ENCODE measurements around the gene PDE6H. TPM values are rescaled to one million over a fixed set of nuclear protein-coding genes. Genes with fewer than 3 reads are reported as not detected.

Gene PDE6H
- total RNA-seq, 1 experiment from 2014 or later: not detected

DNA sequence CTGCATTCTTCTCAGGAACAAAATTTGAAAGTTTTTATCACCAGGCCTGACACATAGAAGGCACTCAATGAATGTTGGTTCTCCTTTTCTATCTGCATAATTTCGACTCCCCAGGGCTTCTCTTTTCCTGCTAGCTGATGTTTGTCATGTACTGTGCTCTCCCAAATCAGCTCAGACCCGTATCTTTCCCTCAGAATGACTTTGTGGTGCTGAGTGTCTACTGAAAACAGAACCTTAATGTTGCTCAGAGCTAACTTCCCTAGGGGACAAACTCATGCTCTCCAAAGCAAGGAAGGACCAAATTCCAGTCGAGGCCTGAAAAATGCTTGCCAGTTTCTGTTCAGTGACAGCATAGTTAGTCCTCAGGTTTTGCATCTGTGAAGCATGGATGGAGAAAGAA lies 13.4 kb upstream of the PDE6H start:
- Histone ChIP-seq H3K4me2 (ENCODE audit: low read depth, low read length, poor library complexity, severe bottlenecking) (peak overlapping the region; percentile 84), H3K79me2 (ENCODE audit: low read length) (peaks cover 67% of the 10 kb centered on the region), H3K9me3 (ENCODE audit: low read length) (no peaks in the 10 kb centered on the region), H3K4me3 (ENCODE audit: low read length) (peak overlapping the region; percentile 87), H3K36me3 (ENCODE audit: insufficient read depth, low read length) (peaks cover 15% of the 10 kb centered on the region), H3K4me1 (ENCODE audit: low read length) (peaks cover 85% of the 10 kb centered on the region), H3K9ac (ENCODE audit: low read length) (peak overlapping the region; percentile 88), H2AFZ (ENCODE audit: low read length) (no peak overlapping the region), H3K27me3 (ENCODE audit: low read length) (no peaks in the 10 kb centered on the region), H3K27ac (ENCODE audit: low read length) (peak overlapping the region; percentile 96), H3K9me2 (replicated peaks; ENCODE audit: insufficient read depth, low read length) (no peaks in the 10 kb centered on the region), H4K20me1 (ENCODE audit: insufficient read depth, low read depth, low read length) (peaks cover 2% of the 10 kb centered on the region; the same call in 1 of the 2 replicates)
- peak; percentile 69 for DNase-seq

DNA sequence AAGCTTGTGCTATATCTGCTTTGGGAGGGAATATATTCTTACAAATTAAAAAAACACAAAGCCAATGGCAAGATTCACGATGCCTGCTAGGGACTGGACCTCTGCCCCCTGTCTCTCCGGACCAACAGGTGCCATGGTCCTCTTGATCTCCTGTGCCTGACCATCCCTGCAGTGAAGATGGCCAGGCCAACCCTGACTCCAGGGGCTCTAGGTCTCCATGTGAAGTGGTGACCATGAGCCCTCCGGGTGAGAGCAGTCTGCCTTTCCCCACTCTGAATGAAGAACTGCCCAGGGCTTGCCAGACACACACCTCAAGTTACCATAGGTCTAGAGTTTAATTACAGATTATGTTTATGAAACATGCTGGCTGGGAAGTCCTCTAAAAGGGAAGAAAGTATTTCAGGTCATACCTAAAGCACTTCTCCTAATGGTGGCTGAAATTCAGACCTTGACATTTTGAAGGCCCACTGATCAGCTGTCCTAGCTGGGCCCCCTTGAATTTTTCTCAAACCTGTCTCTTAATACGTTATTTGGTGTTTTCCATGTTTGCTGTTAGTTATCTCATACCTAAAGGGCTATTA lies 12.8 kb upstream of the PDE6H start:
- no peaks in the 10 kb centered on the region for H3K9me3 ChIP-seq (ENCODE audit: low read length)
- peak overlapping the region; percentile 87 for H3K4me3 ChIP-seq (ENCODE audit: low read length)
- peak overlapping the region; percentile 84 for H3K4me2 ChIP-seq (ENCODE audit: low read depth, low read length, poor library complexity, severe bottlenecking)
- no peaks in the 10 kb centered on the region for H3K27me3 ChIP-seq (ENCODE audit: low read length)
- no peaks in the 10 kb centered on the region for H3K9me2 ChIP-seq (replicated peaks; ENCODE audit: insufficient read depth, low read length)
- peaks cover 79% of the 10 kb centered on the region for H3K4me1 ChIP-seq (ENCODE audit: low read length)
- peaks cover 13% of the 10 kb centered on the region for H3K36me3 ChIP-seq (ENCODE audit: insufficient read depth, low read length)
- H3K79me2 ChIP-seq (ENCODE audit: low read length): peaks cover 62% of the 10 kb centered on the region
- no peaks in the 10 kb centered on the region for H4K20me1 ChIP-seq (ENCODE audit: insufficient read depth, low read depth, low read length)
- DNase-seq: peak; percentile 56
- H3K9ac ChIP-seq (ENCODE audit: low read length): peak overlapping the region; percentile 88
- no peak overlapping the region for H2AFZ ChIP-seq (ENCODE audit: low read length)
- peak overlapping the region; percentile 96 for H3K27ac ChIP-seq (ENCODE audit: low read length)

GRCh38 chr12:14960548-14961465 lies 12.0 kb upstream of the PDE6H start:
- Histone ChIP-seq H3K79me2 (ENCODE audit: low read length) (peaks cover 54% of the 10 kb centered on the region), H3K9ac (ENCODE audit: low read length) (peak overlapping the region; percentile 88)

GRCh38 chr12:14961466-14962152 lies 11.2 kb upstream of the PDE6H start, which contains the start of gene ARHGDIB:
TSS of gene ARHGDIB (minus strand) at chr12:14961601. CDS start at chr12:14950712, 10,889 bp downstream.
- Histone ChIP-seq H3K36me3 (ENCODE audit: insufficient read depth, low read length) (peaks cover 10% of the 10 kb centered on the region), H3K9me2 (replicated peaks; ENCODE audit: insufficient read depth, low read length) (no peaks in the 10 kb centered on the region), H3K79me2 (ENCODE audit: low read length) (peaks cover 46% of the 10 kb centered on the region), H3K4me1 (ENCODE audit: low read length) (peaks cover 63% of the 10 kb centered on the region), H3K27ac (ENCODE audit: low read length) (peak within 1 kb of the TSS; percentile 96), H3K4me3 (ENCODE audit: low read length) (peak within 1 kb of the TSS; percentile 87), H3K4me2 (ENCODE audit: low read depth, low read length, poor library complexity, severe bottlenecking) (peak within 1 kb of the TSS; percentile 84), H3K9ac (ENCODE audit: low read length) (peak within 1 kb of the TSS; percentile 88), H4K20me1 (ENCODE audit: insufficient read depth, low read depth, low read length) (no peaks in the 10 kb centered on the region), H2AFZ (ENCODE audit: low read length) (peak within 1 kb of the TSS; percentile 93), H3K9me3 (ENCODE audit: low read length) (no peaks in the 10 kb centered on the region), H3K27me3 (ENCODE audit: low read length) (no peaks in the 10 kb centered on the region)
- peak; percentile 94 for DNase-seq

More at GRCh38 chr12:14960548-14961465, 12.0 kb upstream of the PDE6H start:
- no peaks in the 10 kb centered on the region for H3K27me3 ChIP-seq (ENCODE audit: low read length)
- H2AFZ ChIP-seq (ENCODE audit: low read length): peak overlapping the region; percentile 93; the same call in 1 of the 2 replicates
- DNase-seq: peak; percentile 77
- H3K4me1 ChIP-seq (ENCODE audit: low read length): peaks cover 71% of the 10 kb centered on the region
- no peaks in the 10 kb centered on the region for H3K9me2 ChIP-seq (replicated peaks; ENCODE audit: insufficient read depth, low read length)
- H3K9me3 ChIP-seq (ENCODE audit: low read length): no peaks in the 10 kb centered on the region
- H3K4me2 ChIP-seq (ENCODE audit: low read depth, low read length, poor library complexity, severe bottlenecking): peak overlapping the region; percentile 84
- H3K4me3 ChIP-seq (ENCODE audit: low read length): peak overlapping the region; percentile 87
- H3K27ac ChIP-seq (ENCODE audit: low read length): peak overlapping the region; percentile 96
- peaks cover 10% of the 10 kb centered on the region for H3K36me3 ChIP-seq (ENCODE audit: insufficient read depth, low read length)
- no peaks in the 10 kb centered on the region for H4K20me1 ChIP-seq (ENCODE audit: insufficient read depth, low read depth, low read length)

DNA sequence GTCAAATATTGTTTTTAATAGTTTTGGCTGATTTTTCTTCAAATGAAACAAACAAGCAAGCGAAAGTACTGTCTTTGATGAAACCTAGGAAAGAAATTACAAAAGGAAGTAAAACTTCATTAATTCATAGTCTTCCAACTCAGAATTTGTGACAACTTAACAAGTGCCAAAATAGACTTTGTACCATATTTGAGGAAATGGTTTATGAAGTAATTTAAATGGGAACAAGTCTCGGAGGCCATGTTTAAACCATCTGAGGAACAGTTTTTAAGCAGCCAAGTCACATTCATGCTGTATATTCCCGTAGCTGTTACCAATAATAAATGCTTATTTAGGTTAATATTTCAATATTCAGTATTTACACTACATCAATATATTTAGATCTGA lies 10.7 kb upstream of the PDE6H start:
- Histone ChIP-seq H3K9me3 (ENCODE audit: low read length) (no peaks in the 10 kb centered on the region), H2AFZ (ENCODE audit: low read length) (peak overlapping the region; percentile 93), H3K27me3 (ENCODE audit: low read length) (no peaks in the 10 kb centered on the region), H3K4me2 (ENCODE audit: low read depth, low read length, poor library complexity, severe bottlenecking) (peak overlapping the region; percentile 84), H3K36me3 (ENCODE audit: insufficient read depth, low read length) (peaks cover 8% of the 10 kb centered on the region), H3K4me3 (ENCODE audit: low read length) (peak overlapping the region; percentile 87), H3K9ac (ENCODE audit: low read length) (peak overlapping the region; percentile 88), H4K20me1 (ENCODE audit: insufficient read depth, low read depth, low read length) (no peaks in the 10 kb centered on the region), H3K9me2 (replicated peaks; ENCODE audit: insufficient read depth, low read length) (no peaks in the 10 kb centered on the region), H3K4me1 (ENCODE audit: low read length) (peaks cover 59% of the 10 kb centered on the region), H3K79me2 (ENCODE audit: low read length) (peaks cover 40% of the 10 kb centered on the region), H3K27ac (ENCODE audit: low read length) (peak overlapping the region; percentile 96)
- peak; percentile 76 for DNase-seq

DNA sequence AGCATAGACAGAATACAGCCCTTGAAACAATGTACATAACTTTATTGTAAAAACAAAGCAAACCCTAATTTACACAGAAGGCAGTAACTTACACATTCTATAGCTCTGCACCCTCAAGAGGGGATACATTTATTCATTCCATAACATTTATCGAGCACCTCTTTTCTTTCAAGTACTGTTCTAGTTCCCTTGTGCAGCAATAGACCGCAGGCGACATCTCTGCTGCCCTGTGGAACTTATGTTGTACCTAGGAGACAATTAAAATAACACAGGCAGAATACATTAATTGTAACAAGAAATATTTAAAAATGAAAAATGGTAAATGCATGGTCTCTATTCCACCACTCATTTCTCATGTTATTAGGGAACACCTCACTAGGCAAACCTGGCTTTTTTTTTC lies 10.0 kb upstream of the PDE6H start:
- H4K20me1 ChIP-seq (ENCODE audit: insufficient read depth, low read depth, low read length): no peaks in the 10 kb centered on the region
- peaks cover 55% of the 10 kb centered on the region for H3K4me1 ChIP-seq (ENCODE audit: low read length)
- peak overlapping the region; percentile 88 for H3K9ac ChIP-seq (ENCODE audit: low read length)
- H3K27ac ChIP-seq (ENCODE audit: low read length): peak overlapping the region; percentile 96
- no peaks in the 10 kb centered on the region for H3K9me3 ChIP-seq (ENCODE audit: low read length)
- peak overlapping the region; percentile 93 for H2AFZ ChIP-seq (ENCODE audit: low read length)
- peaks cover 34% of the 10 kb centered on the region for H3K79me2 ChIP-seq (ENCODE audit: low read length)
- no peaks in the 10 kb centered on the region for H3K9me2 ChIP-seq (replicated peaks; ENCODE audit: insufficient read depth, low read length)
- H3K36me3 ChIP-seq (ENCODE audit: insufficient read depth, low read length): peaks cover 4% of the 10 kb centered on the region; the same call in 1 of the 2 replicates
- DNase-seq: peak; percentile 52
- H3K4me2 ChIP-seq (ENCODE audit: low read depth, low read length, poor library complexity, severe bottlenecking): peak overlapping the region; percentile 84
- H3K4me3 ChIP-seq (ENCODE audit: low read length): peak overlapping the region; percentile 87
- H3K27me3 ChIP-seq (ENCODE audit: low read length): no peaks in the 10 kb centered on the region

GRCh38 chr12:14963520-14963919 lies 9.3 kb upstream of the PDE6H start:
- H2AFZ ChIP-seq (ENCODE audit: low read length): peak overlapping the region; percentile 93
- H3K4me3 ChIP-seq (ENCODE audit: low read length): peak overlapping the region; percentile 87
- H3K79me2 ChIP-seq (ENCODE audit: low read length): peaks cover 27% of the 10 kb centered on the region
- H3K4me1 ChIP-seq (ENCODE audit: low read length): peaks cover 48% of the 10 kb centered on the region
- peak overlapping the region; percentile 84 for H3K4me2 ChIP-seq (ENCODE audit: low read depth, low read length, poor library complexity, severe bottlenecking)
- H3K9ac ChIP-seq (ENCODE audit: low read length): peak overlapping the region; percentile 88; the same call in 1 of the 2 replicates
- H3K27me3 ChIP-seq (ENCODE audit: low read length): no peaks in the 10 kb centered on the region
- peak overlapping the region; percentile 96 for H3K27ac ChIP-seq (ENCODE audit: low read length)
- no peaks in the 10 kb centered on the region for H3K9me3 ChIP-seq (ENCODE audit: low read length)
- H3K36me3 ChIP-seq (ENCODE audit: insufficient read depth, low read length): no peaks in the 10 kb centered on the region; the same call in 1 of the 2 replicates
- H4K20me1 ChIP-seq (ENCODE audit: insufficient read depth, low read depth, low read length): no peaks in the 10 kb centered on the region
- DNase-seq: no peak
- no peaks in the 10 kb centered on the region for H3K9me2 ChIP-seq (replicated peaks; ENCODE audit: insufficient read depth, low read length)
